HG02840 (cell line): Measurements from ENCODE around the gene ABHD18.
"Not testable (repeated sequence)": the region's sequence is repeated elsewhere in the genome, so short reads cannot be mapped to it uniquely, and the experiment has no call there.

Experiments
- ATAC-seq: cut with Tn5 transposase; IDR thresholded peaks from one replicate; pipeline ENCODE4 v1.9.1; 2021; ENCODE audit warnings: mild to moderate bottlenecking, moderate library complexity, moderate number of reproducible peaks; ENCODE audit not compliant: unreplicated experiment, low FRiP score

ABHD18 gene

DNA sequence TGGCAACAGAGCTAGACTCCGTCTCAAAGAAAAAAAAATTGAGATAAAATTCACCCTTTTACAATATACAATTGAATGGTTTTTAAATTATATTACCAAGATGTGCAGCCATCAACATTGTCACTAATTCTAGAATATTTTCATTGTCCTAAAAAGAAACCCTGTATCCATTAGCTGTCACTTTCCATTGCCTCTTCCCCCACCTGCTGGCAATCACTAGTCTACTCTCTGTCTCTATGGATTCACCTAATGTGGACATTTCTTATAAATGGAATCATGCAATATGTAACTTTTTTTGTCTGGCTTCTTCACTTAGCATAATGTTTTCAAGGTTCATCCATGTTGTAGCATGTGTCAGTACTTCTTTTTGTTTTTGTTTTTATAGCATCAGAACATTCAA is 20.8 kb downstream of the ABHD18 start:
- no peak for ATAC-seq

DNA sequence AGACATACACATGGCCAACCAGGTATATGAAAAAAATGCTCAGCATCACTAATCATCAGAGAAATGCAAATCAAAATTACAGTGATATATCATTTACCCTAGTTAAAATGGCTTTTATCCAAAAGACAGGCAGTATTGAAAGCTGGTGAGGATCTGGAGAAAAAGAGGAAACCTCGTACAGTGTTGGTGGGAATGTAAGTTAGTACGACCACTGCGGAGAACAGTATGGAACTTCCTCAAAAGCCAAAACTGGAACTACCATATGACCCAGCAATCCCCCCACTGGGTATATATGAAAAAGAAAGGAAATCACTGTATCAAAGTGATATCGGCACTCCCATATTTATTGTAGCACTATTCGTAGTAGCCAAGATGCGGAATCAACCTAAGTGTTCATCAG is 23.4 kb downstream of the ABHD18 start:
- no peak for ATAC-seq

DNA sequence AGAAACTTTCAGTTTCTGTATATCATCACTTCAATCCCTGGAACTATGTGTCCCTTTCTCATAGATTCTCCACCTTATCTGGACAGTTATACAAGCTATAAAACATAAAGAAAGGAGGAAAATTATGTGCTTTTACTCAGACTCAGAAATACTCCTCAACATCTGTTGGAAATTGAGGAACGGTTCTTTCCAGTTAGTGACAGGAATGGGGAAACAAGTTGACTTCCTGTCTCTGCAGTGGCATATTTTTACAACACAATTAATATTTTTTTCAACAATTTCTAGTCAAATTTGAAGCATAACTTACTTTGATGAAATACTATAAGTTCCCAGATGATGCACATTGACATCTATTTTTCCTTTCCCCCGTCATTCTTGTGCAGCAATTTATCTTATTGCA is 27.9 kb downstream of the ABHD18 start:
- ATAC-seq = no peak

DNA sequence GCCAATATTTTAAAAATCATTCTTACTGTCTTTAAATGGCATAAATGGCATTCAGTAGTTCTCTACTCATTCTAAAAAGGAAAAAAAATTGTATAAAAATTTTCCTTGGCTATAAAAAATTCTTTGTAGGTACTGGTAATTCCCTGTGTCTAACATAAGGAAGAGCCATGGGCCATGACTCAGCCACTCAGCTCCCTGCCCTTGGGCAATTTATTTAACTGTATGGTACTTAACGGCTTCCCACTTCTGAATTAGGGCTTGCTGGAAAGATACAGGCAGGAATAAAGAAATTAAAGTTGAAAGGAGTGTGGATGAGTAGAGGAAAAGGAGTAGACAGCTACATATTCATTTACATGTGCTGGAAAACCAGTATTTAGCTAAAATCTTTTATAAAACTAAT is 30.6 kb downstream of the ABHD18 start:
- ATAC-seq = no peak

DNA sequence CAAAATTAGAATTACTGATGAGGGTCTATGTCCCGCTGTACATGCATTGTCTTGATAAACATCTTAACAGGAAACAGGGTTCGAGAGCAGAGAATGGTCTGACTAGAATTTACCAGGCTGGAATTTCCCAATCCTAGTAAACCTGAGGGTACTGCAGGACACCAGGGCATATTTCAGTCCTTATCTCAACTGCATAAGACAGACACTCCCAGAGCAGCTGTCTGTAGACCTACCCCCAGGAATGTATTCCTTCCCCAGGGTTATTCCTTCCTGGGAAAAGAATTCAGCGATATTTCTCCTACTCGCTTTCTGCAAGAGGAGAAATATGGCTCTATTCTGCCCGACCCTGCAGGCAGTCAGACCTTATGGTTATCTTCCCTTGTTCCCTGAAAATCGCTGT is 31.3 kb downstream of the ABHD18 start:
- ATAC-seq = not testable (repeated sequence)

DNA sequence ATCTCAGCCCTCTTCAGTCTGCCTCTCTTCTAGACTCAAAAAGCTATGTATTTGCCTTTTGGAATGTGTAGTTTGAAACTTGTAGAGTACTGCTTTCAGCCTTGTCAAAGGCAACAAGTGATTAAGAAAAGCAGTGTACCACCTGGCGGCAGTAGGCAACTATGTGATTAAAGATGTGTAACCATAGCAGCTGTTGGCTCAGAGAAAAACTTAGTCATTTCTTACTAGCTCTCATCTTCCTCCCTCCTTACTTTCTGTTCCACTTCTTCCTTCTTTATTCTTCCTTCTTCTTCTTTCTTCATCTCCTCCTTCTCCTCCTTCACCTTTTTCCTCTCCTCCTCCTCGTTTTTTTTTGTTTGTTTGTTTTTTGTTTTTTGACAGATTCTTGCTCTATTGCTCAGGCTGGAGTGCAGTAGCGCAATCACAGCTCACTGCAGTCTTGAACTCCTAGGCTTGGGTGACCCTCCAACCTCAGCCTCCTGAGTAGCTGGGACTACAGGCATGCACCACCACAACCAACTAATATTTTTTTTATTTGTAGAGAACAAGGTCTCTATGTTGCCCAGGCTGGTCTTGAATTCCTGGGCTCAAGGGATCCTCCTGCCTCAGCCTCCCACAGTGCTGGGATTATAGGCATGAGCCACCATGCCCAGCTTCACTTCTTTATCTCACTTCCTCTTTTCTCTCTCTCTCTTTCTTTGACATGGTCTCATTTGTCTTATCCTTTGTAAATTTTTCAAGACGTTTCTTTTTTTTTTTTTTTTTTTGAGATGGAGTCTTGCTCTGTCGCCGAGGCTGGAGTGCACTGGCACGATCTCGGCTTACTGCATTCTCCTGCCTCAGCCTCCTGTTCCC is 32.6 kb downstream of the ABHD18 start:
- ATAC-seq = peak; percentile 99

DNA sequence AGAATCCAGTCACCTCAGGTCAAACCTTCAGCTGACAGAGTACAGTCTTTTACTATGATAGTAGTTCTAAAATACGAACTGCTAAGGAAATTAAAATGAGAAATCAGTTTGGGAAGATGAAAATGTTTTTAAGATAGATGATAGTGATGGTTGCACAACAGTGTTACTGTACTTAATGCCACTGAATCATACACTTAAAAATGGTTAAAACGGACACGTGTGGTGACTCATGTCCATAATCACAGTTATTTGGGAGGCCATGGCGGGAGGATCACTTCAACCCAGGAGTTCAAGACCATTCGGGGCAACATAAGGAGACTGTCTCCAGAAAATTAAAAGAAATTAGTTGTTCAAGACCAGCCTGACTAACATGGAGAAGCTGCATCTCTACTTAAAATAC is 41.4 kb downstream of the ABHD18 start:
- no peak for ATAC-seq

DNA sequence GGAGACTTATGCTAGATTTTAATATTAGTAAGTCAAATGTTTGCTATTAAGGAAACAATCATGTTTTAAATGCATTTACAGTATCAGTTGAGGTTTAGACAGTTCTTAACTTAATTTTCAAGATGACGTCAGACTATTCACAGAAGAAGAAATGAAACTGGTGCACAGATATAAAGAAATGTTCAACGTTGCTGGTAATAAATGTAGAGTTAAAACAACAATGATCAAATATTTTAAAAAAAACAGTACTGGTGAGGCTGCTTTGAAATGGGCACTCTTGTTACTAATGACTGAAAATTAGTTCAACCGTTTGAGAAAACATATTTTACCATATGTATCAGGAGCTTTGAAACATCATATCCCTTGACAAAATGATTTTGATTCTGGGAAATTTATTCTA is 44.2 kb downstream of the ABHD18 start:
- no peak for ATAC-seq

DNA sequence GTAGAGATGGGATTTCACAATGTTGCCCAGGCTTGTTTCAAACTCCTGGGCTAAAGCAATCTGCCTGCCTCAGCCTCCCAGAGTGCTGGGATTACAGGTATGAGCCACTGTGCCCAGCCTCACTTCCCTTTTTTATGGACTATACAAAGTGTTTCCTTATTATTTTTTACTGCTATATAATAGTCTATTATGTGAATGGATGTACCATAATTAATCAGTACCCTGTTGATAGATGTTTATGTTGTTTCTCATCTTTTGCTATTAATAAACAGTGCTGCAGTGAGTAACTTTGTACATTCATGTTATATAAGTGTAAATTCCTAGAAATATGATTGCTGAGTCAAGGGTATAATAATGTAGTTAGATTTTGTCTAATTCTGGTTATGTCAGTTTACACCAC is 60.1 kb downstream of the ABHD18 start:
- no peak for ATAC-seq

DNA sequence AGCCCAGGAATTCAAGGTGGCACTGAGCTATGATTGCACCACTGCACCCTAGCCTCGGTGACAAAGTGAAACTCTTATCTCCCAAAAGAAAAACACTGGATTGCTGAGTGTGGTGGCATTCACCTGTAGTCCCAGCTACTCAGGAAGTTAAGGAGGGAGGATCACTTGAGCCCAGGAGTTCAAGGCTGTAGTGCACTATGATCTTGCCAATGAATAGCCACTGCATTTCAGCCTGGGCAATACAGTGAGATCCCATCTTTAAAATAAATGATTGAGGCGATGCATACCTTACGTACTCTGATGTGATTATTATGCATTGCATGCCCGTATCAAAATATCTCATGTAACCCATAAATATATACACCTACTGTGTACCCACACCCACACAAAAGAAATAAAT is 64.7 kb downstream of the ABHD18 start:
- no peak for ATAC-seq

DNA sequence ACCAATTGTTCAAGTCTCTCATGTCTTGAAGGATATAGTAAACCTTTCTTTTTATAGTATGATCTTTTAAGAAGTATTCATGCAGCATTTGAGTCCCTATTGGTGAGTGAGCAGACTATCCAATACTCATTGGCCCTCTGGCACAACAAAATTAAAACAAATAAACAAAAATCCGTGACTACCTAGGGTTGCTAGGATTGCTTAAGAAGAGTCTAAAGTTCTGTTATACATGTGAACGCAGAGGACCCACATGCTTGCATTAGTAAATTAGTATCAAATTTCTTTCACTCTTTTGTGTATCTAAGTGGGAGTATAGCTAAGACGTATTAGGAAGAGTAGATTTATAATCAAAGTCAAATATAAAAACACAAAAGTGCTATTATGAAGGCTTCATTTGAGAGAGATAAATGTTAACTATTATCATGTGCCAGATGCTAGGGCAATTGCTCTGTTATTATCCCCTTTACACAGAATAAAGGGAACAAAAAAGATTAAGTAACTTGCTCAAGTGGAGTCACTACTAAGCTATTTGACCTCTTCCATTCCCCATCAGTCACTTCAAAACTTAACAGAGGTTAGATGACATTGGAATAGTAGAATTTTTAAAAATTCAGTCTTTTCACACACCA is 66.7 kb downstream of the ABHD18 start:
- ATAC-seq = no peak

DNA sequence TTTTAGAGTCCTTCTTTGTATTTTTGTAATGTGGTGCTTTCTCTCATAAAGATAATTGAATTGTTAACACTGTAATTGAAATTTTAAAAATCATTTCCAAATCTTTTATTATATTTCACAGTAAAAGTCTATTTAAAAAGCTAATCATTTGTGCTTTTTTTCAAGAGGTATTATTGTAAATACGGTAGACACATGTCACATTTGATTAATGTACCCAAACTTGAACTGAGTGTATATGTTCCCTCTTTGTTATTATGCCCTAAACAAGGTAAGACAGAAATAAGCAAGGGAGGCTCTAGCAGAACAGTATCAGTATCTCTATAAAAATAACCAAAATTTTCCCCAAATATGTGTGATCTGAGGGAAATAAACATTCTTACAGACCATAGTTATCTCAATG is 74.4 kb downstream of the ABHD18 start:
- no peak for ATAC-seq

DNA sequence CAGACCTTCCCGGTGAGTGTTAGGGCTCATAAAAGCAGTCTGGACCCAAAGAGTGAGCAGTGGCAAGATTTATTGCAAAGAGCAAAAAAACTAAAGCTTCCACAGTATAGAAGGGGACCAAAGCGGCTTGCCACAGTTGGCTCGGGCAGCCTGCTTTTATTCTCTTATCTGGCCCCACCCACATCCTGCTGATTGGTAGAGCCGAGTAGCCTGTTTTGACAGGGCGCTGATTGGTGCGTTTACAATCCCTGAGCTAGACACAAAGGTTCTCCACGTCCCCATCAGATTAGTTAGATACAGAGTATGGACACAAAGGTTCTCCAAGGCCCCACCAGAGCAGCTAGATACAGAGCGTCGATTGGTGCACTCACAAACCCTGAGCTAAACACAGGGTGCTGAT is 81.8 kb downstream of the ABHD18 start:
- not testable (repeated sequence) for ATAC-seq

DNA sequence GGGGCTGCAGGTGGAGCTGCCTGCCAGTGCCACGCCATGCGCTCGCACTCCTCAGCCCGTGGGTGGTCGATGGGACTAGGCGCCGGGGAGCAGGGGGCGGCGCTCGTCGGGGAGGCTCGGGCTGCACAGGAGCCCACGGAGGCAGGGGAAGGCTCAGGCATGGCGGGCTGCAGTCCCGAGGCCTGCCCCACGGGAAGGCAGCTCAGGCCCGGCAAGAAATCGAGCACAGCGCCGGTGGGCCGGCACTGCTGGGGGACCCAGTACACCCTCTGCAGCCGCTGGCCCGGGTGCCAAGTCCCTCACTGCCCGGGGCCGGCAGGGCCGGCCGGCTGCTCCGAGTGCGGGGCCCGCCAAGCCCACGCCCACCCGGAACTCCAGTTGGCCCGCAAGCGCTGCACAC is 82.3 kb downstream of the ABHD18 start:
- ATAC-seq = not testable (repeated sequence)

DNA sequence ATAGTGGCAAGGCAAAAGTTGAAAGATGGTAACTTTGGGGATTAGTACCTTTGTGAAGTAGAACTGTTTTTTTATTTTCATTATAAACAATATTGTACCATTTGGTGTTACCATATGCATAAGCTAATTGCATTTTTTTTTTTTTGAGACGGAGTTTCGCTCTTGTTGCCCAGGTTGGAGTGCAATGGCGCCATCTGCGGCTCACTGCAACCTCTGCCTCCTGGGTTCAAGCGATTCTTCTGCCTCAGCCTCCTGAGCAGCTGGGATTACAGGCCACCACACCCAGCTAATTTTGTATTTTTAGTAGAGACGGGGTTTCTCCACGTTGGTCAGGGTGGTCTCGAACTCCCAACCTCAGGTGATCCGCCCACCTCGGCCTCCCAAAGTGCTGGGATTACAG is 86.0 kb downstream of the ABHD18 start:
- not testable (repeated sequence) for ATAC-seq

DNA sequence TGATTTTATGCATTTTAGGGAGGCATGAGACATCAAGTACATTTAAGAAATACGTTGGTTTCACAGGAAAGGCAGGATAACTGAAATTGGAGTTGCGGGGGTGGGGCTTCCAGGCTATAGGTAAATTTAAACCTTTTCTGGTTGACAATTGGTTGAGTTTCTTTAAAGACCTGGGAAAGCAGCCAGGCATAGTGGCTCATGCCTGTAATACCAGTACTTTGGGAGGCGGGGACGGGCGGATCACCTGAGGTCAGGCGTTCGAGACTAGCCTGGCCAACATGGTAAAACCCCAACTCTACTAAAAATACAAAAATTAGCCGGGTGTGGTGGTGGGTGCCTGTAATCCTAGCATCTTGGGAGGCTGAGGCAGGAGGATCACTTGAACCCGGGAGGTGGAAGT is 89.7 kb downstream of the ABHD18 start:
- not testable (repeated sequence) for ATAC-seq

DNA sequence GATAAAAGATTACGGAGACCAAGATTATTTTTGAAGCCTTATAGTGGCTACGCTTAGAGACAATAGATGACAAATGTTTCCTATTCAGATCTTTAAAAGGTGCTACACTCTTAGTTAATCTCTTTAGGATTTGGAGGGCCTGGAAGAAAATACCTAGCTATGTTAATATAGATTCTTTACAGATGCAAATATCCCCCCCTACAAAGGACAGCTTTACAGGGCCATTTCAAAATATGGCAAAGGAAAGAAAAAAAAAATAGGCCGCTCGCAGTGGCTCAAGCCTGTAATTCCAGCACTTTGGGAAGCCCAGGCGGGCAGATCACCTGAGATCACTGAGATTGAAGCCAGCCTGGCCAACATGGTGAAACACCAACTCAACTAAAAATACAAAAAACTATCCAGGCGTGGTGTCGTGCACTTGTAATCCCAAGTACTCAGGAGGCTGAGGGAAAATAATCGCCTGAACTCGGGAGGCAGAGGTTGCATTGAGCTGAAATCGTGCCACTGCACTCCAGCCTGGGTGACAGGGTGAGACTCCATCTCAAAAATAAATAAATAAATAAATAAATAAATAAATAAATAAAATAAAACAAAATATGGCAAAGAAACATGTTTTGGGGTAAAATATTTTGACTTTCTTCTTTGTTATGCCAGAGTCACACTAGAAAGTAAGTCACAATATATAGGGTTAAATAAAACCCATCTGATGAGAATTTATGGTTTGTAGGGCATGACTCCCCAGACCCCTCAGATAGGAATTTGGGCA is 90.4 kb downstream of the ABHD18 start:
- ATAC-seq = not testable (repeated sequence)

DNA sequence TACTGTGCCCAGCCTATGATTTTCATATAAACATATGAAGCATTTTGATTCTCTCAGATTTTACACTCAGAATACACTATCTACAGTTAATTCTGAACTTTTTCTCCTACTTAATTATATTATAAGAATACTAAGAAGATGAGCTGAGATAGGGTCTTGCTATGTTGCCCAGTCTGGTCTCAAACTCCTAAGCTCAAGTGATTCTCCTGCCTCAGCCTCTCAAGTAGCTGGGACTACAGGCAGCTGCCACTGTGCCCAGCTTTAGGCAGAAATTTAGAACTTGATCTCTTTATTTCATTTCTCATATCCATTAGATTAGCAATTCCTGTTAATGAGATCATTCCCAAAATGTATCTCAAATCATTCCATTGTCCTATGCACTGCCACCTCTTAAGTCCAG is 91.2 kb downstream of the ABHD18 start:
- no peak for ATAC-seq

DNA sequence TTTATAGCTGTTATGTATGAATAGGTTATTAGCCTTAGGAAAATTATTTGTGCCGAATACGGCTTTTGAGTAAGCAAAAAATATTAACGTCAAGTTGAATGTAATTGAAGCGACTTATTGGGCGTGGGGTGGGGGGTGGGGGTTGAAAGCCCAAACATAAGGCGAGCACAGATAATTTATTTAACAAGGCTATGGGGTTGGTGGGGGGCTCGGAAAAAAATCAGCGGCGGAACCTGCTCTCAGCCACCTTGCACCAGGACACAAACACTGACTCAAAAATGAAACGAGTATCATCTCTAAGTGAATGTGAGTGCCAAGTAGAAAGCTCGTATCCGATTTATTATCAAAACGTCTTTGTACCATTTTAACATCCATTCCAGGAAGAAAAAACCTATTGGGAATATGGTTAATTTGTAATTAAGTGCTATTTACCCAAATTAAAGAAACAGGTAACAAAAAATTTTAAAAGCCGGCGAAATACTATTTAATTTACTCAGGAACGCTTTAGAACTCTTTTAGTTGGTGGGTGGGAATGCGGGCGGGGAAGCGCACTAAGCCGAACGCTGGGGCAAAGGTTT is 95.0 kb downstream of the ABHD18 start:
- no peak for ATAC-seq

DNA sequence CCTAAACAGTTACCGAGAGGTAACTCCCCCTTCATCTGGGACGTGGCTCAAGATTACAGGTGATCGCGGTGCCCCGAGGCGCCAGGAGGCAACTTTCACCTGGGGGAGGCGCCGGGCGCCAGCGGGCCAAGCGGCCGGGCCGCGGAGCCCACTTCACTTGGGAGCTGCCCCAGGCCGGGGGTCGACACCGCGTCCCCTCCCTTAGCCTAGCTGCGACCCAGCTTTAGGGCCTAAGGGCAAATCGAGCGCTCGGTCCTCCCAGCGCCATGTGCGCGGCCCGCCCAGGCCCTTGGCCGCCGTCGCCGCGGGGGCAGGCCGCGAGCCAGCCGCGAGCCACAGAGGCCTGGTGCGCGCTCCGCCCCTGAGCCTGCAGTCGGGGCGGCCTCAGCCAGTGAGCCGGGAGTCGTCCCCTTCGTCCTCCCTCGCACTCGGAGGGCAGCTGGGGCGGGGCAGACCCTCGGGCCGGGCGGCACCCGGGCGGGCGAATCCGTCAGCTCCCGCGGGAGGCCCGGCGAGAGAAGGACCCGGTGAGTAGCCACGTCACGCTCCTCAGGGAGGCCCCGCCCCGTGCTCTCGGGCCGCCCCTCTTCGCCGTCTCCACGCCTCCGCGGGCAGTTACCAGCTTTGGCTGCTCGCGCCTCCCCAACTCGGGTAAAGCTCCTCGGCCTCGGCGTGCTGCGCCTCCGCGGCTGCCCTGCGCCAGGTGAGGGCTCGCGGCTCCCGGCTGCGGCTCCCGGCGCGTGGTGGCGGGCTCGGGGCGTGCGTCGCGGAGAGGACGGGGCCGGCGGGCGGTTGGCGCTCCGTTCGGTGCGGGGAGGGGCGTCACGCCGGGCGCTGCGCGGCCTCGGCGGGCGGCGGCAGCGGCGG is 95.7 kb downstream of the ABHD18 start, which contains the start of gene LARP1B:
TSS of gene LARP1B (plus strand) at position 614 of the 867 bp plus-strand sequence. CDS start 13,640 bp downstream, outside the sequence.
- ATAC-seq = peak; percentile 93
